GM18909 (cell line): Measurements from ENCODE around the gene CAMK1.

ENCODE experiments used
- ATAC-seq: cut with Tn5 transposase; IDR thresholded peaks from one replicate; pipeline ENCODE4 v1.9.1; 2021; ENCODE audit warnings: mild to moderate bottlenecking; ENCODE audit not compliant: unreplicated experiment, poor library complexity

CAMK1 gene

GRCh38 chr3:9794400-9794799 lies 24.7 kb upstream of the CAMK1 start:
- ATAC-seq = no peak

GRCh38 chr3:9793161-9793781 lies 23.5 kb upstream of the CAMK1 start:
- ATAC-seq = no peak

- ATAC-seq = peak; percentile 87
These were observed 22.8 kb upstream of the CAMK1 start, which contains the start of the genes ARPC4 and TADA3 for GRCh38 chr3:9792405-9793160. Gene ARPC4, plus strand, starts transcription at chr3:9793082. Its CDS starts 40 bp downstream, at chr3:9793122. Gene TADA3, minus strand, starts transcription at chr3:9792473. Its CDS starts 1,007 bp downstream, at chr3:9791466.

- ATAC-seq = no peak
These were observed 22.1 kb upstream of the CAMK1 start for GRCh38 chr3:9791790-9792404.

GRCh38 chr3:9791127-9791526 lies 21.4 kb upstream of the CAMK1 start:
- no peak for ATAC-seq

- ATAC-seq = no peak
These were observed 18.0 kb upstream of the CAMK1 start for GRCh38 chr3:9787714-9788113.

GRCh38 chr3:9786825-9787669 lies 17.3 kb upstream of the CAMK1 start:
- no peak for ATAC-seq

- ATAC-seq = no peak
These were observed 16.5 kb upstream of the CAMK1 start for GRCh38 chr3:9786209-9786739.

GRCh38 chr3:9785602-9786001 lies 15.9 kb upstream of the CAMK1 start:
- no peak for ATAC-seq

GRCh38 chr3:9784965-9785364 lies 15.2 kb upstream of the CAMK1 start:
- no peak for ATAC-seq

GRCh38 chr3:9783954-9784353 lies 14.2 kb upstream of the CAMK1 start:
- no peak for ATAC-seq

GRCh38 chr3:9782770-9783169 lies 13.0 kb upstream of the CAMK1 start:
- no peak for ATAC-seq

GRCh38 chr3:9781978-9782603 lies 12.3 kb upstream of the CAMK1 start:
- ATAC-seq = no peak

GRCh38 chr3:9781551-9781950 lies 11.8 kb upstream of the CAMK1 start:
- no peak for ATAC-seq

- ATAC-seq = no peak
These were observed 11.2 kb upstream of the CAMK1 start for GRCh38 chr3:9780910-9781309.

GRCh38 chr3:9780458-9780812 lies 10.7 kb upstream of the CAMK1 start:
- no peak for ATAC-seq

GRCh38 chr3:9779721-9780457 lies 10.1 kb upstream of the CAMK1 start:
- peak; percentile 72 for ATAC-seq

- no peak for ATAC-seq
These were observed 9.4 kb upstream of the CAMK1 start for GRCh38 chr3:9779075-9779593.
